IMR-90 (cell line): Measurements from ENCODE around the gene ZIC3.

Experiments used
- CEBPB ChIP-seq: IDR thresholded peaks from 2 replicates; pipeline ENCODE4 v1.6.1; 2012; ENCODE audit warnings: low read depth, low read length, improper control_type of control experiment
- MAFK ChIP-seq: IDR thresholded peaks from 2 replicates; pipeline ENCODE4 v1.6.1; 2012; ENCODE audit warnings: low read depth, low read length, improper control_type of control experiment
- MAZ ChIP-seq: IDR thresholded peaks from 2 replicates; pipeline ENCODE4 v1.6.1; 2012; ENCODE audit warnings: low read depth, mild to moderate bottlenecking, low read length, improper control_type of control experiment, moderate library complexity, borderline replicate concordance
- POLR2A ChIP-seq: IDR thresholded peaks from 2 replicates; pipeline ENCODE4 v1.6.1; 2012; ENCODE audit warnings: mild to moderate bottlenecking, low read depth, low read length
- RCOR1 ChIP-seq: IDR thresholded peaks from 2 replicates; pipeline ENCODE4 v1.6.1; 2012; ENCODE audit warnings: mild to moderate bottlenecking, low read length, improper control_type of control experiment; ENCODE audit not compliant: insufficient replicate concordance
- RFX5 ChIP-seq: IDR thresholded peaks from 2 replicates; pipeline ENCODE4 v1.8.0; 2012; ENCODE audit warnings: low read depth, mild to moderate bottlenecking, low read length, moderate library complexity
- SMC3 ChIP-seq: fragments of 150-350 bp; IDR thresholded peaks from 2 replicates; pipeline ENCODE4 v1.6.1; 2016; ENCODE audit warnings: low read depth, mild to moderate bottlenecking, antibody characterized with exemption, low read length, moderate library complexity
- USF2 ChIP-seq: fragments of 150-350 bp; IDR thresholded peaks from 2 replicates; pipeline ENCODE4 v1.6.1; 2017; ENCODE audit warnings: mild to moderate bottlenecking, antibody characterized with exemption, low read length, low read depth
- TF ChIP-seq, protein P1 (sequence below): conservative IDR thresholded peaks from 2 replicates; pipeline ENCODE4 v1.5.1; 2012; ENCODE audit warnings: mild to moderate bottlenecking, low read depth, low read length, improper control_type of control experiment
- TF ChIP-seq, protein P2 (sequence below): fragments of 150-350 bp; IDR thresholded peaks from 2 replicates; pipeline ENCODE4 v1.6.1; 2016; ENCODE audit warnings: low read depth, mild to moderate bottlenecking, low read length, moderate library complexity, borderline replicate concordance

GRCh38 chrX:137574784-137575293 lies 8.9 kb downstream of the ZIC3 start:
- TF ChIP-seq POLR2A (no peak), MAZ (no peak), CEBPB (no peak), MAFK (no peak), SMC3 (no peak), RFX5 (no peak), RCOR1 (no peak), USF2 (no peak)
- TF ChIP-seq, protein P1, sequence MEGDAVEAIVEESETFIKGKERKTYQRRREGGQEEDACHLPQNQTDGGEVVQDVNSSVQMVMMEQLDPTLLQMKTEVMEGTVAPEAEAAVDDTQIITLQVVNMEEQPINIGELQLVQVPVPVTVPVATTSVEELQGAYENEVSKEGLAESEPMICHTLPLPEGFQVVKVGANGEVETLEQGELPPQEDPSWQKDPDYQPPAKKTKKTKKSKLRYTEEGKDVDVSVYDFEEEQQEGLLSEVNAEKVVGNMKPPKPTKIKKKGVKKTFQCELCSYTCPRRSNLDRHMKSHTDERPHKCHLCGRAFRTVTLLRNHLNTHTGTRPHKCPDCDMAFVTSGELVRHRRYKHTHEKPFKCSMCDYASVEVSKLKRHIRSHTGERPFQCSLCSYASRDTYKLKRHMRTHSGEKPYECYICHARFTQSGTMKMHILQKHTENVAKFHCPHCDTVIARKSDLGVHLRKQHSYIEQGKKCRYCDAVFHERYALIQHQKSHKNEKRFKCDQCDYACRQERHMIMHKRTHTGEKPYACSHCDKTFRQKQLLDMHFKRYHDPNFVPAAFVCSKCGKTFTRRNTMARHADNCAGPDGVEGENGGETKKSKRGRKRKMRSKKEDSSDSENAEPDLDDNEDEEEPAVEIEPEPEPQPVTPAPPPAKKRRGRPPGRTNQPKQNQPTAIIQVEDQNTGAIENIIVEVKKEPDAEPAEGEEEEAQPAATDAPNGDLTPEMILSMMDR, result no peak
- TF ChIP-seq, protein P2, sequence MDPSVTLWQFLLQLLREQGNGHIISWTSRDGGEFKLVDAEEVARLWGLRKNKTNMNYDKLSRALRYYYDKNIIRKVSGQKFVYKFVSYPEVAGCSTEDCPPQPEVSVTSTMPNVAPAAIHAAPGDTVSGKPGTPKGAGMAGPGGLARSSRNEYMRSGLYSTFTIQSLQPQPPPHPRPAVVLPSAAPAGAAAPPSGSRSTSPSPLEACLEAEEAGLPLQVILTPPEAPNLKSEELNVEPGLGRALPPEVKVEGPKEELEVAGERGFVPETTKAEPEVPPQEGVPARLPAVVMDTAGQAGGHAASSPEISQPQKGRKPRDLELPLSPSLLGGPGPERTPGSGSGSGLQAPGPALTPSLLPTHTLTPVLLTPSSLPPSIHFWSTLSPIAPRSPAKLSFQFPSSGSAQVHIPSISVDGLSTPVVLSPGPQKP, result no peak
